B cell (primary cell): ENCODE data around the gene MOGAT3.

ENCODE experiments used
- EZH2 ChIP-seq: IDR thresholded peaks from 2 replicates; pipeline ENCODE4 v1.6.1; 2012; ENCODE audit warnings: borderline replicate concordance, low read depth, mild to moderate bottlenecking, moderate library complexity, low read length; ENCODE audit not compliant: insufficient read depth, poor library complexity, severe bottlenecking
- TF ChIP-seq, protein P1 (sequence below): fragments of 200-600 bp; IDR thresholded peaks from one replicate; pipeline ENCODE4 v1.8.0; 2022; ENCODE audit warnings: antibody characterized with exemption, mild to moderate bottlenecking

DNA sequence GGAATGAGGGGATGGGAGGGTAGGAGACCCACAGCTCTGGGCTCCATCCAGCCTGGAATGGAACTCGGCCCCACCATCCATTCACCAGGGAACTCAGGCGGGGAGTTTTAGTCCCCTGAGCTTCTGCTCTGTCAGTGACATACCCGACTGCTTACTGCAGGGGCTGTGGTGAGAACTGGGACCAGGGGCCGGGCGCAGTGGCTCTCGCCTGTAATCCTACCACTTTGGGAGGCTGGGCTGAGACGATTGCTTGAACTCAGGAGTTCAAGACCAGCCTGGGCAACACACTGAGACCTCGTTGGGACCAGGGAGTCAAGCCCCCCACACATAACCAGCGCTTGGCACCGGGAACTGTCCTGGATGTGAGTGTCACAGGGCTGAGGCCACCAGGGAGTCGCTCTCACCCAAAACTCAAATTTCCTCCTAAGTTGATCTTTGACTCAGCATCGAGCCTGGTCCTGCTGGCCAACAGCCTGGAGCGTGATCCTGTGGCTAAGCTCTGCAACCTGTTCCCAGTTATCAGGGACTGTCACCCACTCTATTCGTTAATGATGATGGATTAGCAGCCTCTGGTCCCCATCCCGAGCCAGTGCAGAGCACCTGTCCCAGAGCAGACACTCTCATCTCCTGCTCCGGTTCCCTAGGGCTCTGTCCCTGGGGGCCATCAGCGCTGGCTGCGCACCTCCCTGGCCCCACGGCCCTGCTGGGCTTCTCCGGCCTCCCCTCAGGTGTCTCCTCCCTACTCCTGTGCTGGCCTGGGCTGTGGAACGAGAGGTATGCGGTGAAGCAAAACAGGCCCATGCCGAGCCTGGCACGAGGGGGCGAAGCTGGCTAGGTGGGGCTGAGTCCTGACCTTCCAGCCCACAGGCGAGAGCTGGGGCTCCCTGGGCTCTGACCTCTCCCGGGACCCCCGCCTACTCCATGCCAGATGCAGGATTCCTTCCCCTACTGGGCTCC, 37.7 kb upstream of the MOGAT3 start:
- TF ChIP-seq, protein P1, sequence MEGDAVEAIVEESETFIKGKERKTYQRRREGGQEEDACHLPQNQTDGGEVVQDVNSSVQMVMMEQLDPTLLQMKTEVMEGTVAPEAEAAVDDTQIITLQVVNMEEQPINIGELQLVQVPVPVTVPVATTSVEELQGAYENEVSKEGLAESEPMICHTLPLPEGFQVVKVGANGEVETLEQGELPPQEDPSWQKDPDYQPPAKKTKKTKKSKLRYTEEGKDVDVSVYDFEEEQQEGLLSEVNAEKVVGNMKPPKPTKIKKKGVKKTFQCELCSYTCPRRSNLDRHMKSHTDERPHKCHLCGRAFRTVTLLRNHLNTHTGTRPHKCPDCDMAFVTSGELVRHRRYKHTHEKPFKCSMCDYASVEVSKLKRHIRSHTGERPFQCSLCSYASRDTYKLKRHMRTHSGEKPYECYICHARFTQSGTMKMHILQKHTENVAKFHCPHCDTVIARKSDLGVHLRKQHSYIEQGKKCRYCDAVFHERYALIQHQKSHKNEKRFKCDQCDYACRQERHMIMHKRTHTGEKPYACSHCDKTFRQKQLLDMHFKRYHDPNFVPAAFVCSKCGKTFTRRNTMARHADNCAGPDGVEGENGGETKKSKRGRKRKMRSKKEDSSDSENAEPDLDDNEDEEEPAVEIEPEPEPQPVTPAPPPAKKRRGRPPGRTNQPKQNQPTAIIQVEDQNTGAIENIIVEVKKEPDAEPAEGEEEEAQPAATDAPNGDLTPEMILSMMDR, result no peak
- no peak for TF ChIP-seq EZH2
